ENCODE data around the gene BSN. TPM values are rescaled to one million over a fixed set of nuclear protein-coding genes. Genes with fewer than 3 reads are reported as not detected.

The BSN gene
- total RNA-seq, 1 experiment from 2014 or later, result 0.93 TPM

GRCh38 chr3:49663831-49664230 is 109.6 kb downstream of the BSN start:
- Mint-ChIP-seq H3K36me3 (ENCODE audit: insufficient read depth, unreplicated experiment) (peaks cover 8% of the 10 kb centered on the region), H3K4me3 (ENCODE audit: unreplicated experiment) (no peak overlapping the region), H3K27ac (ENCODE audit: unreplicated experiment) (no peak overlapping the region), H3K27me3 (ENCODE audit: insufficient read depth, unreplicated experiment) (no peaks in the 10 kb centered on the region), H3K4me1 (ENCODE audit: low read depth, unreplicated experiment) (peaks cover 23% of the 10 kb centered on the region), H3K9me3 (ENCODE audit: unreplicated experiment) (no peaks in the 10 kb centered on the region)
- ChIA-PET CTCF (interaction anchor here (0.8 to 2.1 kb wide), 2 partner anchors 10 to 124 kb away, joined by 5 to 11 read pairs; no protein-coding TSS in a partner anchor), POLR2A (no interaction called here)
- DNase-seq, result no peak
- no peak for TF ChIP-seq CTCF (IDR thresholded peaks at IDR 0.05; ENCODE audit: insufficient read depth in 1 of 2, low read depth in 1 of 2, low read length in 1 of 2, severe bottlenecking in 1 of 2, unreplicated experiment in 1 of 2)
- BruUV-seq (replicated peaks), result no TSS peak
- intact Hi-C loops (cut with micrococcal nuclease; ENCODE audit: unreplicated experiment), result no loop called here
- H3K36me3 ChIP-seq (ENCODE audit: control insufficient read depth, insufficient read depth, low read length), result no peaks in the 10 kb centered on the region
- H3K9me3 ChIP-seq, result no peaks in the 10 kb centered on the region
- no peak overlapping the region for H3K4me3 ChIP-seq (ENCODE audit: low read depth, low read length)
- H3K27me3 ChIP-seq (replicated peaks; ENCODE audit: control insufficient read depth, insufficient read depth, low read length), result no peaks in the 10 kb centered on the region
- H3K4me1 ChIP-seq, result peaks cover 25% of the 10 kb centered on the region

- H3K36me3 ChIP-seq (ENCODE audit: control insufficient read depth, insufficient read depth, low read length), result no peaks in the 10 kb centered on the region
- intact Hi-C loops (cut with micrococcal nuclease; ENCODE audit: unreplicated experiment), result no loop called here
- no peak overlapping the region for H3K4me3 ChIP-seq (ENCODE audit: low read depth, low read length)
- Mint-ChIP-seq H3K36me3 (ENCODE audit: insufficient read depth, unreplicated experiment) (peaks cover 8% of the 10 kb centered on the region), H3K4me3 (ENCODE audit: unreplicated experiment) (no peak overlapping the region), H3K4me1 (ENCODE audit: low read depth, unreplicated experiment) (peaks cover 28% of the 10 kb centered on the region), H3K9me3 (ENCODE audit: unreplicated experiment) (no peaks in the 10 kb centered on the region), H3K27me3 (ENCODE audit: insufficient read depth, unreplicated experiment) (no peaks in the 10 kb centered on the region), H3K27ac (ENCODE audit: unreplicated experiment) (no peak overlapping the region)
- H3K4me1 ChIP-seq, result peaks cover 28% of the 10 kb centered on the region
- no peak for TF ChIP-seq CTCF (IDR thresholded peaks at IDR 0.05; ENCODE audit: insufficient read depth in 1 of 2, low read depth in 1 of 2, low read length in 1 of 2, severe bottlenecking in 1 of 2, unreplicated experiment in 1 of 2)
- H3K9me3 ChIP-seq, result no peaks in the 10 kb centered on the region
- POLR2A ChIA-PET, result no interaction called here
- no peaks in the 10 kb centered on the region for H3K27me3 ChIP-seq (replicated peaks; ENCODE audit: control insufficient read depth, insufficient read depth, low read length)
- CTCF ChIA-PET, result interaction anchor here (0.8 to 2.1 kb wide), 2 partner anchors 9 to 124 kb away, joined by 5 to 11 read pairs; no protein-coding TSS in a partner anchor
- DNase-seq, result no peak
- no TSS peak for BruUV-seq (replicated peaks)
Measured at GRCh38 chr3:49664300-49664699, 110.0 kb downstream of the BSN start.

GRCh38 chr3:49665822-49666519 is 111.7 kb downstream of the BSN start:
- ChIA-PET CTCF (interaction anchor here (0.6 to 1.7 kb wide), 2 partner anchors 126 to 622 kb away, joined by 3 to 15 read pairs; no protein-coding TSS in a partner anchor), POLR2A (no interaction called here)
- Mint-ChIP-seq H3K4me3 (ENCODE audit: unreplicated experiment) (no peak overlapping the region), H3K4me1 (ENCODE audit: low read depth, unreplicated experiment) (peaks cover 28% of the 10 kb centered on the region), H3K36me3 (ENCODE audit: insufficient read depth, unreplicated experiment) (peaks cover 8% of the 10 kb centered on the region), H3K27me3 (ENCODE audit: insufficient read depth, unreplicated experiment) (no peaks in the 10 kb centered on the region), H3K27ac (ENCODE audit: unreplicated experiment) (no peak overlapping the region), H3K9me3 (ENCODE audit: unreplicated experiment) (no peaks in the 10 kb centered on the region)
- Histone ChIP-seq H3K9me3 (no peaks in the 10 kb centered on the region), H3K27me3 (replicated peaks; ENCODE audit: control insufficient read depth, insufficient read depth, low read length) (no peaks in the 10 kb centered on the region), H3K36me3 (ENCODE audit: control insufficient read depth, insufficient read depth, low read length) (no peaks in the 10 kb centered on the region), H3K4me3 (ENCODE audit: low read depth, low read length) (no peak overlapping the region), H3K4me1 (peaks cover 28% of the 10 kb centered on the region)
- no peak for DNase-seq
- no TSS peak for BruUV-seq (replicated peaks)
- intact Hi-C loops (cut with micrococcal nuclease; ENCODE audit: unreplicated experiment), result no loop called here
- TF ChIP-seq CTCF (IDR thresholded peaks at IDR 0.05; ENCODE audit: insufficient read depth in 1 of 2, low read depth in 1 of 2, low read length in 1 of 2, severe bottlenecking in 1 of 2, unreplicated experiment in 1 of 2), result no peak
